ENCODE data around the gene PRUNE1. TPM values are rescaled to one million over a fixed set of nuclear protein-coding genes. Genes with fewer than 3 reads are reported as not detected.
A peak's percentile ranks its signal among the peaks of the same experiment; 100 is the strongest.

The PRUNE1 gene
- total RNA-seq, 1 experiment from 2014 or later, result 24.5 TPM

GRCh38 chr1:150967936-150968335, 40.3 kb upstream of the PRUNE1 start:
- Mint-ChIP-seq H3K36me3 (peaks cover 57% of the 10 kb centered on the region), H3K27ac (peak overlapping the region; percentile 44; the same call in 1 of the 2 replicates), H3K9me3 (no peaks in the 10 kb centered on the region), H3K27me3 (ENCODE audit: low read depth) (no peaks in the 10 kb centered on the region), H3K4me1 (peaks cover 32% of the 10 kb centered on the region), H3K4me3 (no peak overlapping the region)
- ChIA-PET POLR2A (no interaction called here), CTCF (no interaction called here)
- no peak for ATAC-seq
- DNase-seq (ENCODE audit: low spot score), result no peak
- no peak for TF ChIP-seq ETV6 (CRISPR knock-in tag; IDR thresholded peaks at IDR 0.05)
- no peak for TF ChIP-seq ZMAT4 (CRISPR knock-in tag; IDR thresholded peaks at IDR 0.05)
- no peak for TF ChIP-seq SMAD4 (CRISPR knock-in tag; IDR thresholded peaks at IDR 0.05)
- TF ChIP-seq ARID4B (CRISPR knock-in tag; IDR thresholded peaks at IDR 0.05; ENCODE audit: borderline replicate concordance), result no peak
- TF ChIP-seq KAT7 (CRISPR knock-in tag; IDR thresholded peaks at IDR 0.05; ENCODE audit: borderline replicate concordance), result no peak
- no peak for TF ChIP-seq OVOL2 (CRISPR knock-in tag; IDR thresholded peaks at IDR 0.05; ENCODE audit: borderline replicate concordance)
- TF ChIP-seq HMGA2 (CRISPR knock-in tag; IDR thresholded peaks at IDR 0.05), result no peak
- TF ChIP-seq PRDM15 (CRISPR knock-in tag; IDR thresholded peaks at IDR 0.05), result no peak
- no peak for TF ChIP-seq ZNF416 (CRISPR knock-in tag; IDR thresholded peaks at IDR 0.05)
- no peak for TF ChIP-seq SP1 (CRISPR knock-in tag; conservative IDR thresholded peaks at IDR 0.05)
- no peak for TF ChIP-seq ZSCAN18 (CRISPR knock-in tag; IDR thresholded peaks at IDR 0.05)
- no peak for TF ChIP-seq RORB (CRISPR knock-in tag; IDR thresholded peaks at IDR 0.05)
- TF ChIP-seq ZNF512 (CRISPR knock-in tag; IDR thresholded peaks at IDR 0.05; ENCODE audit: borderline replicate concordance), result no peak
- TF ChIP-seq MAX (CRISPR knock-in tag; IDR thresholded peaks at IDR 0.05), result no peak
- no peak for TF ChIP-seq FOXJ3 (CRISPR knock-in tag; IDR thresholded peaks at IDR 0.05; ENCODE audit: borderline replicate concordance)
- no peak for TF ChIP-seq MLX (CRISPR knock-in tag; IDR thresholded peaks at IDR 0.05)
- TF ChIP-seq FOXK1 (CRISPR knock-in tag; IDR thresholded peaks at IDR 0.05), result no peak
